ENCODE measurements around the gene SCUBE3. TPM values are rescaled to one million over a fixed set of nuclear protein-coding genes. Genes with fewer than 3 reads are reported as not detected.

The SCUBE3 gene
- total RNA-seq, 3 donors from 2014 or later (not counting 1 experiment from before 2014, with no cell fraction given): 0.25 to 0.31 TPM; not detected in 1

DNA sequence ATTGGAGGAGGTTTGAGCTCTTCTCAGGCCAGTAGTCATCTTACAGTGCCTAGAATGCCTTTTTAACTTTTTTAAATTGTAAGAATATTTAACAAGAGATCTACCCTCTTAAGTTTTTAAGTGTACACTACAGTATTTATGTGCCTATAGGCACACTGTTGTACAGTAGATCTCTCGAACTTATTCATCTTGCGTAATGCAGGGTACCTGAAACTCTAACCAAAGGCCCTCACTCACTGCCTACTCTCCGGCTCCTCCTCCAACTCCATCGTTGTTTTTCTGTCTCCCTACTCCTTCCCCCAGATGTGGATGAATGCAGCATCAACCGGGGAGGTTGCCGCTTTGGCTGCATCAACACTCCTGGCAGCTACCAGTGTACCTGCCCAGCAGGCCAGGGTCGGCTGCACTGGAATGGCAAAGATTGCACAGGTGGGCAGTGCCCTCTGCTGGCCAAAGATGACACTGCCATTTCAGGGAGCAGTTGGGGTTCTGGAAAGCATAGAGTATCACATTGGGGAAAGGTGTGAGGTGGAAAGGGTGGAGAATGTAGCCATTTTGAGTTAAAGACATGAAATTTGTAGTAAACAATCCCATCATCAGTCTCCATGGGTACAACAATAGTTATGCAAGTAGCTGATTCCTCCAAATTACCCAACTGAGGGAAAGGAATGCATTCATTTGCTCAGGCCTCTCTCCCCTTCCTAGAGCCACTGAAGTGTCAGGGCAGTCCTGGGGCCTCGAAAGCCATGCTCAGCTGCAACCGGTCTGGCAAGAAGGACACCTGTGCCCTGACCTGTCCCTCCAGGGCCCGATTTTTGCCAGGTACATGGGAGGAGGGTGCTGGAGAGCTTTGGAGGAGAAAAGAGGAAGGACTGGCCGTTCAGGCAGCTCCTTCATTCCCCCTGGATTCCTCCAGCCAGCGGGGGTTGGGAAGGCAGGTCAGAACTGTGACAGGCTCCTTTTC lies 27.4 kb downstream of the SCUBE3 start:
- TF ChIP-seq, protein P1, sequence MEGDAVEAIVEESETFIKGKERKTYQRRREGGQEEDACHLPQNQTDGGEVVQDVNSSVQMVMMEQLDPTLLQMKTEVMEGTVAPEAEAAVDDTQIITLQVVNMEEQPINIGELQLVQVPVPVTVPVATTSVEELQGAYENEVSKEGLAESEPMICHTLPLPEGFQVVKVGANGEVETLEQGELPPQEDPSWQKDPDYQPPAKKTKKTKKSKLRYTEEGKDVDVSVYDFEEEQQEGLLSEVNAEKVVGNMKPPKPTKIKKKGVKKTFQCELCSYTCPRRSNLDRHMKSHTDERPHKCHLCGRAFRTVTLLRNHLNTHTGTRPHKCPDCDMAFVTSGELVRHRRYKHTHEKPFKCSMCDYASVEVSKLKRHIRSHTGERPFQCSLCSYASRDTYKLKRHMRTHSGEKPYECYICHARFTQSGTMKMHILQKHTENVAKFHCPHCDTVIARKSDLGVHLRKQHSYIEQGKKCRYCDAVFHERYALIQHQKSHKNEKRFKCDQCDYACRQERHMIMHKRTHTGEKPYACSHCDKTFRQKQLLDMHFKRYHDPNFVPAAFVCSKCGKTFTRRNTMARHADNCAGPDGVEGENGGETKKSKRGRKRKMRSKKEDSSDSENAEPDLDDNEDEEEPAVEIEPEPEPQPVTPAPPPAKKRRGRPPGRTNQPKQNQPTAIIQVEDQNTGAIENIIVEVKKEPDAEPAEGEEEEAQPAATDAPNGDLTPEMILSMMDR (IDR thresholded peaks at IDR 0.05): peak; percentile 95
- H3K27me3 ChIP-seq (ENCODE audit: control insufficient read depth, insufficient read depth, low read length): no peaks in the 10 kb centered on the region
- H3K36me3 ChIP-seq (ENCODE audit: control insufficient read depth, insufficient read depth, low read length): peaks cover 7% of the 10 kb centered on the region
- no peaks in the 10 kb centered on the region for H3K9me3 ChIP-seq (ENCODE audit: control insufficient read depth, insufficient read depth, low read length)
- Mint-ChIP-seq H3K9me3 (no peaks in the 10 kb centered on the region), H3K4me3 (no peak overlapping the region), H3K36me3 (no peaks in the 10 kb centered on the region), H3K4me1 (peaks cover 6 to 20% of the 10 kb centered on the region in 2 donors), H3K27ac (peak overlapping the region in 1 of 2 donors; percentile 25), H3K27me3 (ENCODE audit: low read depth in 2 of 2) (no peaks in the 10 kb centered on the region)
- DNase-seq (peak; percentile 66 to 81), ATAC-seq (peak; percentile 77 to 93 (median 91))
- 48% methylated on average over 12 of the region's 12 CpGs for WGBS (ENCODE audit: insufficient coverage)
- no peaks in the 10 kb centered on the region for H3K4me1 ChIP-seq (ENCODE audit: control insufficient read depth, insufficient read depth, low read length)
- no peak overlapping the region for H3K4me3 ChIP-seq (ENCODE audit: low read length)
- intact Hi-C loops (cut with micrococcal nuclease): loop anchor here (1.0 to 5.0 kb wide), 3 partner anchors 94 to 779 kb away; no protein-coding TSS in a partner anchor
- H3K27ac ChIP-seq (ENCODE audit: low read length): no peak overlapping the region

DNA sequence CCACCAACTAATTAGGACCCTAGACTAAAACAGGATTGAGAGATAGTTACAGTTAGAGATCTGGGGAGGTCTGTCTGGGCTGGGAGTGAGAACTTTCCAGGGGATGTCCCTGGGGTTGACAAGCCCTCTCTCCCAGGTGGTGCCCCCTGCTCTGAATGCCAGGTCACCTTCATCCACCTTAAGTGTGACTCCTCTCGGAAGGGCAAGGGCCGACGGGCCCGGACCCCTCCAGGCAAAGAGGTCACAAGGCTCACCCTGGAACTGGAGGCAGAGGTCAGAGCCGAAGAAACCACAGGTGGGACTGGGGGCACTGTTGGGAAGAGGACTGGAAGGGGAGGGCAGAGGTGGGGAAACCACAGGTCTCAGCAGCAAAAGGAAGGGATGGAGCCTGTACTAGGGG lies 28.7 kb downstream of the SCUBE3 start:
- H3K4me3 ChIP-seq (ENCODE audit: low read length): no peak overlapping the region
- H3K27ac ChIP-seq (ENCODE audit: low read length): no peak overlapping the region
- Mint-ChIP-seq H3K36me3 (no peaks in the 10 kb centered on the region), H3K27ac (no peak overlapping the region), H3K27me3 (ENCODE audit: low read depth in 2 of 2) (no peaks in the 10 kb centered on the region), H3K4me1 (peaks cover 6 to 20% of the 10 kb centered on the region in 2 donors), H3K4me3 (no peak overlapping the region), H3K9me3 (no peaks in the 10 kb centered on the region)
- TF ChIP-seq, protein P1 (IDR thresholded peaks at IDR 0.05): no peak
- no peaks in the 10 kb centered on the region for H3K4me1 ChIP-seq (ENCODE audit: control insufficient read depth, insufficient read depth, low read length)
- WGBS (ENCODE audit: insufficient coverage): 95% methylated on average over 5 of the region's 5 CpGs
- intact Hi-C loops (cut with micrococcal nuclease): loop anchor here (5.0 kb wide), 1 partner anchor 780 kb away; no protein-coding TSS in a partner anchor
- ATAC-seq: no peak
- no peaks in the 10 kb centered on the region for H3K27me3 ChIP-seq (ENCODE audit: control insufficient read depth, insufficient read depth, low read length)
- DNase-seq: no peak
- H3K9me3 ChIP-seq (ENCODE audit: control insufficient read depth, insufficient read depth, low read length): no peaks in the 10 kb centered on the region
- H3K36me3 ChIP-seq (ENCODE audit: control insufficient read depth, insufficient read depth, low read length): peaks cover 7% of the 10 kb centered on the region

DNA sequence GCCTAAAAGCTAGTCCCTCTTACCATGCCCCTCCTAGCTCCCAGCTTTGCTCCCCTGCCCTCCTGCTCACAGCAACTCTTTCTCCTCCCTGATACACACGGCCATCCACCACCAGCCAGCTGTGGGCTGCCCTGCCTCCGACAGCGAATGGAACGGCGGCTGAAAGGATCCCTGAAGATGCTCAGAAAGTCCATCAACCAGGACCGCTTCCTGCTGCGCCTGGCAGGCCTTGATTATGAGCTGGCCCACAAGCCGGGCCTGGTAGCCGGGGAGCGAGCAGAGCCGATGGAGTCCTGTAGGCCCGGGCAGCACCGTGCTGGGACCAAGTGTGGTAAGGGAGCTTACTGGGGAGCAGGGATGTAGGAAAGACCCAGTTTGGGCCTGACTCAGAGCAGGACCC lies 29.1 kb downstream of the SCUBE3 start:
- no peaks in the 10 kb centered on the region for H3K9me3 ChIP-seq (ENCODE audit: control insufficient read depth, insufficient read depth, low read length)
- Mint-ChIP-seq H3K4me1 (peaks cover 6 to 20% of the 10 kb centered on the region in 2 donors), H3K27me3 (ENCODE audit: low read depth in 2 of 2) (no peaks in the 10 kb centered on the region), H3K27ac (no peak overlapping the region), H3K9me3 (no peaks in the 10 kb centered on the region), H3K36me3 (no peaks in the 10 kb centered on the region), H3K4me3 (no peak overlapping the region)
- no peak for ATAC-seq
- intact Hi-C loops (cut with micrococcal nuclease): loop anchor here (5.0 kb wide), 1 partner anchor 781 kb away; no protein-coding TSS in a partner anchor
- no peak for DNase-seq
- H3K27me3 ChIP-seq (ENCODE audit: control insufficient read depth, insufficient read depth, low read length): no peaks in the 10 kb centered on the region
- no peak overlapping the region for H3K27ac ChIP-seq (ENCODE audit: low read length)
- no peaks in the 10 kb centered on the region for H3K4me1 ChIP-seq (ENCODE audit: control insufficient read depth, insufficient read depth, low read length)
- 96% methylated on average over 13 of the region's 13 CpGs for WGBS (ENCODE audit: insufficient coverage)
- TF ChIP-seq, protein P1 (IDR thresholded peaks at IDR 0.05): no peak
- no peak overlapping the region for H3K4me3 ChIP-seq (ENCODE audit: low read length)
- H3K36me3 ChIP-seq (ENCODE audit: control insufficient read depth, insufficient read depth, low read length): peaks cover 7% of the 10 kb centered on the region

Measured in natural killer cell (primary cell).